Cardiac septum (tissue), 1 donor: Measurements from ENCODE around the gene SPRR2G. TPM values are rescaled to one million over a fixed set of nuclear protein-coding genes. Genes with fewer than 3 reads are reported as not detected.
"Not testable (repeated sequence)": the region's sequence is repeated elsewhere in the genome, so short reads cannot be mapped to it uniquely, and the experiment has no call there.

Source experiments
- DNase-seq: peaks from one replicate; pipeline ENCODE4 v3.0.0-alpha.2; 2020; ENCODE audit warnings: low spot score
- intact Hi-C: fragments of 100-400 bp; cut with DNase I; formaldehyde crosslinking; loops from one replicate; pipeline ENCODE4 v1.14.0; 2022
- total RNA-seq: library from RNA; stranded (reverse); fragmentation: NEBNext Ultra II Directional; extraction: Animal tissue kit (Norgen Biotek cat#: 25700); gene quantifications from one replicate; pipeline ENCODE4 v1.2.1, GENCODE V29; 2021
- donor health status: DM: no; HTN: no; CAD: no.

SPRR2G gene
- total RNA-seq, 1 donor from 2014 or later: not detected

GRCh38 chr1:153119491-153119971 is 31.2 kb downstream of the SPRR2G start:
- intact Hi-C loops: no loop called here
- no peak for DNase-seq

GRCh38 chr1:153115264-153115663 is 35.4 kb downstream of the SPRR2G start:
- DNase-seq, intact Hi-C loops: not testable (repeated sequence)

DNA sequence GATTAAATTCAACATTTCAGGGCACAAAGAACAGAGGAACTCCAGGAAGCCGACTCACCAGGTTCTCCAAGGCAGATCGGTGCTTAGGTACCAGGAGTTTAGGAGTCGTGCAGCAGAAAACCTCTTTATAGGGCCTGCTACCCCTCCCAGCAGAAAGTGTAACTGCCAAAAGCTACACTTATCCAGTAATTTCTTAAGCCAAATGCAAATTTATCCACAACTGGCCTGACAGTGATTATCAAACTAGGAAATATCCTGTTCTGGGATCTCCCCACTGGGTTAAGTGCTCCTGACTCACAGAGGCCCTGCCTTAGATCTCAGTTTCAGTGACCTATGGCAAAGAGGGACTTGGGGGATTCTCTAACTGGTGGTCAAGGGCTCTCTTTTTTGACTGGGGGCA is 37.3 kb downstream of the SPRR2G start, which contains the start of gene SPRR2F:
SPRR2F (minus strand) TSS at position 101 of the 400 bp plus-strand sequence. CDS start 783 bp downstream, outside the sequence.
- intact Hi-C loops: no loop called here

DNA sequence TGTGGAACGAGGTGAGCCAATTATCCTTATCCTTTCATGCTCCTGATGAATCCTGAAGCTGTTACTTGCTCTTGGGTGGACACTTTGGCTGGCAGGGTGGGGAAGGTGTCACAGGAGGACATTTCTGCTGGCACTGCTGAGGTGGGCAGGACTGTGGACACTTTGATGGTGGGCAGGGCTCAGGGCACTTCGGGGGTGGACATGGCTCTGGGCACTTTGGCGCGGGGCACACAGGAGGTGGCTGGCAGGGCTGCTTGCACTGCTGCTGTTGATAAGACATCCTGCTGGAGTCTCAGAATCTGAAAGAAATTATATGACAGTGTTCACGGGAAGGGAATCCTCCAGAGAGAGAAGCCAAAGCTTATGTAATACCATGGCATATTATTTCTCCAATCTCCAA is 38.2 kb downstream of the SPRR2G start:
- intact Hi-C loops, DNase-seq: not testable (repeated sequence)

More for the DNA sequence above, 37.3 kb downstream of the SPRR2G start, which contains the start of gene SPRR2F:
- no peak for DNase-seq

GRCh38 chr1:153100245-153100644 is 50.4 kb downstream of the SPRR2G start:
- intact Hi-C loops: no loop called here
- DNase-seq: no peak

Other genes with a start within 250 kb of the SPRR2G start
- not detected for gene IVL, start 242.3 kb downstream of the SPRR2G start, total RNA-seq
- not detected for gene SPRR5, start 203.7 kb downstream of the SPRR2G start, total RNA-seq
- not detected for gene SPRR4, start 180.2 kb downstream of the SPRR2G start, total RNA-seq
- not detected for gene SPRR1A, start 166.8 kb downstream of the SPRR2G start, total RNA-seq
- gene SPRR3, start 149.1 kb downstream of the SPRR2G start, total RNA-seq: not detected
- not detected for gene SPRR1B, start 119.7 kb downstream of the SPRR2G start, total RNA-seq
- gene SPRR2D, start 109.8 kb downstream of the SPRR2G start, total RNA-seq: not detected
- not detected for gene SPRR2A, start 93.4 kb downstream of the SPRR2G start, total RNA-seq
- gene SPRR2B, start 79.3 kb downstream of the SPRR2G start, total RNA-seq: not detected
- gene SPRR2E, start 56.4 kb downstream of the SPRR2G start, total RNA-seq: not detected
- not detected for gene SPRR2F, start 37.4 kb downstream of the SPRR2G start, total RNA-seq
- not detected for gene LELP1, start 52.5 kb upstream of the SPRR2G start, total RNA-seq
- gene PRR9, start 66.7 kb upstream of the SPRR2G start, total RNA-seq: not detected
- gene LORICRIN, start 108.8 kb upstream of the SPRR2G start, total RNA-seq: not detected
- gene PGLYRP3, start 162.1 kb upstream of the SPRR2G start, total RNA-seq: not detected
- not detected for gene PGLYRP4, start 198.0 kb upstream of the SPRR2G start, total RNA-seq
- 91.9 TPM for gene S100A9, start 207.0 kb upstream of the SPRR2G start, total RNA-seq
- 4.1 TPM for gene S100A12, start 224.7 kb upstream of the SPRR2G start, total RNA-seq
- gene S100A8, start 240.2 kb upstream of the SPRR2G start, total RNA-seq: 71.3 TPM